GM12878 (cell line): ENCODE data around the gene ATF3. TPM values are rescaled to one million over a fixed set of nuclear protein-coding genes. Genes with fewer than 3 reads are reported as not detected.

Experiments used
- BMI1 ChIP-seq: fragments of 450-650 bp; IDR thresholded peaks from 2 replicates; pipeline ENCODE4 v1.6.1; 2016; ENCODE audit warnings: mild to moderate bottlenecking, moderate library complexity, borderline replicate concordance
- BRCA1 ChIP-seq: IDR thresholded peaks from 2 replicates; pipeline ENCODE4 v1.6.1; 2011; ENCODE audit warnings: low read depth, low read length, improper control_type of control experiment
- CEBPB ChIP-seq, 2 experiments: fragments of 150-350 bp in 1 of 2; IDR thresholded peaks; 2 replicates each; pipeline ENCODE4 v1.6.1; 2012 to 2014; ENCODE audit warnings: low read depth in 2 of 2, low read length in 2 of 2, borderline replicate concordance in 1 of 2, inconsistent platforms in 1 of 2
- CREB1 ChIP-seq: IDR thresholded peaks from 2 replicates; pipeline ENCODE4 v1.6.1; 2012; ENCODE audit warnings: low read depth, mild to moderate bottlenecking, inconsistent platforms
- E2F4 ChIP-seq: IDR thresholded peaks from 2 replicates; pipeline ENCODE4 v1.6.1; 2012; ENCODE audit warnings: low read depth, low read length, improper control_type of control experiment
- FOXM1 ChIP-seq: IDR thresholded peaks from 2 replicates; pipeline ENCODE4 v1.6.1; 2012; ENCODE audit warnings: low read depth, mild to moderate bottlenecking, inconsistent platforms, low read length, moderate library complexity
- GATAD2B ChIP-seq: fragments of 450-650 bp; conservative IDR thresholded peaks from 2 replicates; pipeline ENCODE4 v1.6.1; 2017; ENCODE audit warnings: low read depth, mild to moderate bottlenecking, moderate library complexity
- IKZF1 ChIP-seq: fragments of 450-650 bp; conservative IDR thresholded peaks from 2 replicates; pipeline ENCODE4 v1.6.1; 2017; ENCODE audit warnings: antibody characterized with exemption, mild to moderate bottlenecking
- MTA3 ChIP-seq: IDR thresholded peaks from 2 replicates; pipeline ENCODE4 v1.6.1; 2012; ENCODE audit warnings: low read length, inconsistent platforms, borderline replicate concordance
- MXI1 ChIP-seq: fragments of 150-350 bp; IDR thresholded peaks from 2 replicates; pipeline ENCODE4 v1.6.1; 2011; ENCODE audit warnings: low read depth, mild to moderate bottlenecking, inconsistent platforms, low read length, improper control_type of control experiment
- NBN ChIP-seq: fragments of 450-650 bp; IDR thresholded peaks from 2 replicates; pipeline ENCODE4 v1.6.1; 2016
- NKRF ChIP-seq: fragments of 450-650 bp; conservative IDR thresholded peaks from 2 replicates; pipeline ENCODE4 v1.6.1; 2017; ENCODE audit warnings: mild to moderate bottlenecking, moderate library complexity
- POLR2A ChIP-seq: IDR thresholded peaks from 2 replicates; pipeline ENCODE4 v1.6.1; 2011; ENCODE audit warnings: low read depth, mild to moderate bottlenecking, low read length
- RAD51 ChIP-seq: fragments of 450-650 bp; IDR thresholded peaks from 2 replicates; pipeline ENCODE4 v1.6.1; 2016; ENCODE audit warnings: moderate library complexity, mild to moderate bottlenecking, inconsistent platforms
- RELB ChIP-seq: fragments of 450-650 bp; IDR thresholded peaks from 2 replicates; pipeline ENCODE4 v1.6.1; 2017; ENCODE audit warnings: low read depth, mild to moderate bottlenecking, moderate library complexity
- RFX5 ChIP-seq: IDR thresholded peaks from 2 replicates; pipeline ENCODE4 v1.6.1; 2011; ENCODE audit warnings: low read depth, low read length, improper control_type of control experiment
- SREBF2 ChIP-seq: IDR thresholded peaks from 2 replicates; pipeline ENCODE4 v1.6.1; 2012; ENCODE audit warnings: mild to moderate bottlenecking, low read length
- SRF ChIP-seq, 2 experiments: IDR thresholded peaks; 2 replicates each; pipeline ENCODE4 v1.6.1; 2011; ENCODE audit warnings: low read depth in 2 of 2, low read length in 2 of 2, mild to moderate bottlenecking in 1 of 2, moderate library complexity in 1 of 2
- YBX1 ChIP-seq: fragments of 450-650 bp; IDR thresholded peaks from 2 replicates; pipeline ENCODE4 v1.6.1; 2016; ENCODE audit warnings: antibody characterized with exemption
- ZBED1 ChIP-seq: IDR thresholded peaks from 2 replicates; pipeline ENCODE4 v1.6.1; 2016; ENCODE audit warnings: borderline replicate concordance
- ZBTB4 ChIP-seq: fragments of 450-650 bp; formaldehyde crosslinking; IDR thresholded peaks from 2 replicates; pipeline ENCODE4 v1.4.0; 2022; ENCODE audit warnings: mild to moderate bottlenecking, moderate library complexity
- ZNF274 ChIP-seq: IDR thresholded peaks from one replicate; pipeline ENCODE4 v1.8.0; 2011; ENCODE audit not compliant: insufficient read length, insufficient read depth
- polyA plus RNA-seq, 11 experiments: library from polyadenylated mRNA; depleted of rRNA in 4 of 11; unstranded in 6 of 11; stranded (reverse) in 5 of 11; fragments of >200 nt; fragmentation: Nextera tagmentation in 4 of 11; fragmentation: Illumina TruSeq in 1 of 11; extraction: Ambion mirVana in 4 of 11; extraction: Trizol in 1 of 11; gene quantifications; 1 replicate in 1 of 11; 2 replicates in 10 of 11; pipeline versions ENCODE4 v1.2.1 to v1.2.3, GENCODE V29; 2011 to 2016; ENCODE audit warnings: inconsistent platforms in 2 of 11, missing spikeins in 2 of 11, low read depth in 1 of 11
- total RNA-seq, 4 experiments: library from RNA; depleted of rRNA in 3 of 4; stranded (reverse); fragments of >200 nt in 3 of 4; fragmentation: Illumina TruSeq in 1 of 4; extraction: Trizol in 1 of 4; gene quantifications; 2 replicates each; pipeline versions ENCODE4 v1.2.1 to v1.2.3, GENCODE V29; 2013 to 2021

Gene ATF3
- total and polyA plus RNA-seq, 10 of the 15 experiments (the other 5 are each of a cell fraction or from before 2014, with no cell fraction given), result 3.0 to 13.9 (median 8.3) TPM

- TF ChIP-seq BMI1 (peak; percentile 35; the same call in 1 of the 2 replicates), CREB1 (peak; percentile 77), ZBED1 (peak; percentile 91), RFX5 (no peak), SRF (IDR thresholded peaks at IDR 0.05; ENCODE audit: low read depth in 2 of 2, low read length in 2 of 2) (0 out of 4 replicates have a peak, but pooled peaks of 1 of the 2 experiments have one; percentile 46), SREBF2 (no peak), RAD51 (peak; percentile 57), MTA3 (peak; percentile 94; the same call in 1 of the 2 replicates), MXI1 (peak; percentile 50), YBX1 (no peak), ZNF274 (no peak), ZBTB4 (CRISPR knock-in tag) (no peak), RELB (peak; percentile 96), BRCA1 (no peak), GATAD2B (peak; percentile 58), FOXM1 (peak; percentile 96), NBN (peak; percentile 97), POLR2A (0 out of 2 replicates have a peak, but pooled peaks have one; percentile 27), IKZF1 (peak; percentile 87), NKRF (no peak; the same call in 1 of the 2 replicates), E2F4 (0 out of 2 replicates have a peak, but pooled peaks have one; percentile 47), CEBPB (IDR thresholded peaks at IDR 0.05; ENCODE audit: borderline replicate concordance in 1 of 2, low read depth in 2 of 2, low read length in 2 of 2) (peak in 1 of 2 experiments; percentile 95; a peak in 2 of 4 replicates)
Observed at GRCh38 chr1:212566522-212567479, 41.8 kb upstream of the ATF3 start (continued).
